ENCODE measurements around the gene GIGYF2. TPM values are rescaled to one million over a fixed set of nuclear protein-coding genes. Genes with fewer than 3 reads are reported as not detected.
"Not testable (repeated sequence)": the region's sequence is repeated elsewhere in the genome, so short reads cannot be mapped to it uniquely, and the experiment has no call there.

Gene GIGYF2
- polyA plus RNA-seq, 3 donors, result 61.6 to 68.9 (median 62.0) TPM

DNA sequence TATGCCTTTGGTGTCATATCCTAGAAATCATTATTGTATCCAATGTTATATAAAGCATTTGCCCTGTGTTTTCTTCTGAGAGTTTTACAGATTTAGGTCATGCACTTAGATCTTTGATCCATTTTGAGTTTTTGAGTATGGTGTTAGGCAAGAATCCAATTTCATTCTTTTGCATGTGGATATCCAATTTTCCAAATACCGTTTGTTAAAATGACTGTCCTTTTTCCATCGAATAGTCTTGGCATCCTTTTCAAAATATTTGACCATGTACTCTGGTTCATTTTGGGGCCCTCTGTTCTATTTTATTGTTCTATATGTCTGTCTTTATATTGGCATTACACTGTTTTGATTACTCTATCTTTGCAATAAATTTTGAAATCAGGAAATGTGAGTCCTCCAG, 103.0 kb downstream of the GIGYF2 start:
- DNase-seq, result no peak

DNA sequence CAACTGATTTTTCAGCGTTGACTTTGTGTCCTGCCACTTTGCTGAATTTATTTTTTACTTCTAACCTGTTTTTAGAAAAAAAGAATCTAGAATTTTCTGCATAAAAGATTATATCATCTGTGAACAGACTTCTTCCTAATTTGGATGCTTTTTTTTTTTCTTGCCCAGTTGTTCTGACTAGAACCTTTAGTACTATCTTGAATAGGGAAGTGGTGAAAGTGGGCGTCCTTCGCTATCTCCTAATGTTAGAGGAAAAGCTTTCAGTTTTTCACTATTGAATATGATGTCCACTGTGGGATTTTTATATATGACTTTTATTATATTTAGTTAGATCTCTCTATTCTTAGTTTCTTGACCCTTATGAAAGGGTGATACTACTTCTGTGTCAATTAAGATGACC, 105.0 kb downstream of the GIGYF2 start:
- DNase-seq, result no peak

- DNase-seq, result no peak
These were observed 112.4 kb downstream of the GIGYF2 start for GRCh38 chr2:232809349-232810124.

- no peak for DNase-seq
These were observed 113.3 kb downstream of the GIGYF2 start for GRCh38 chr2:232810444-232810843.

DNA sequence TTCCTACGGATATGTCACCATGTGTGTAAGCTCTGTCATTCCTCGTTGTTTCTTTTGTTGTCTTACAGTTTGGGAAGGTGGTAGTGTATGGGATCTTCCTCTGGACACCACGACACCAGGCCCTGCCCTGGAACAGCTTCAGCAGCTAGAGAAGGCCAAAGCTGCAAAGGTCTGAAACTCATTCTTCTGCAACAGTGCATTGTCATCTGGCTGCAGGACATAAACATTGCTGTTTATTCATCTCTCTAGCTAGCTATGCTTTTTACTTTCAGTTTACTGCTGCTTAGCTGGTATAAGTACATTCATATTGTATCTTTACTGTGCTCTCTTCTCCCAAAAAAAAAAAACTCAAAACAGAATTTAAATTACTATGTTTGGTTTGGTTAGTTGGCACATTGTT, 118.4 kb downstream of the GIGYF2 start:
- no peak for DNase-seq

GRCh38 chr2:232816657-232817056, 119.5 kb downstream of the GIGYF2 start:
- DNase-seq, result peak; percentile 51

DNA sequence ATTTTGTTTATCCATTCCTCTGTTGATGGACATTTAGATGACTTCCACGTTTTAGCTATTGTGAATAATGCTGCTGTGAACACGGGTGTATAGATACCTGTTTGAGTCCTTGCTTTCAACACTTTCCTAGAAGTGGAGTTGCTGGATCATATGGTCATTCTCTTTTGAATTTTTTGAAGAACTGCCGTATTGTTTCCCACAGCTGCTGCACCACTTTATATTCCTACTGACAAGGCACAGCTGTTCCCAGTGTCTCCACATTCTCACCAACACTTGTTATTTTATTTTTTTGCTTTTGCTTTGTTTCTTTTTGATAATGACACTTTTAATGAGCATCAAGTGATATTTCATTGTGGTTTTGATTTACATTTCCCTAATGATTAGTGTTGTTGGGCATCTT, 120.6 kb downstream of the GIGYF2 start:
- no peak for DNase-seq

GRCh38 chr2:232829988-232830387, 132.9 kb downstream of the GIGYF2 start:
- DNase-seq, result no peak

DNA sequence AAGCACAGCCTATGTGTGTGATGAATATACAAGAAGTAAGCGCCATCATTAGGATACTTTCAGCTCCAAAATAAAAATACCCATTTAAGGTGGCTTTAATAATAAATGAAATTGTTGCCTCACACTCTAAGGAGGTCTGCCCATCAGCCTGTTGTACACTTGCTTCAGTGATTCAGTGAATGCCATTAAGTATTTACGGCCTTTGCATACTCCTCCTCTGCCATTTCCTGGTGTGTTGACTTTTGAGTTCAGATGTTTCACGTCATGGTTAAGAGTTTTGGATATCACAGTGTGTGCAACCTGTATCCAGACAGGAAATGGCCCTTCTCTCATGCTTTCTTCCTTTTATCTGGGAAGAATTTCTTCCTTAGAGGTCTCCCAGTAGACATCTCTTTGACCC, 134.4 kb downstream of the GIGYF2 start:
- DNase-seq, result no peak

DNA sequence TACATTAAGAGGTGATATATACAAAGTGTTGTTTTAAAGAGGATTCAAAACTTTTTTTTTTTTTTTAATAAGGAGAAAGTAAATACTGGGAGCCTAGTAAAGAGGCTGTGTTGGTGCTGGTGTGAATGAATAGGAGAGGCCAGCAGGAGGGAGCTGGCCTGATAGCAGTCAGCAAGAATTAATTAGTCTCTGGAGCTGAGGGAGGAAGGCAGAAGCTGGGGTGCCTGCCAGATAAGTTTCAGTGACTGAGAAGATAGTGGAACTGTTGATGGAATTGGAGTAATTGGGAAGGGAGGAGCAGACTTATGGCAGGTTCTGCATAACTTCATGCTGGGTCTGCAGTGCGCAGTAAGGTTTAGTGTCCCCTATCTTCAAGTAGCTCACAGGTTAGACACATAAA, 136.7 kb downstream of the GIGYF2 start:
- DNase-seq, result no peak

- no peak for DNase-seq
These were observed 138.6 kb downstream of the GIGYF2 start for GRCh38 chr2:232835687-232836208.

DNA sequence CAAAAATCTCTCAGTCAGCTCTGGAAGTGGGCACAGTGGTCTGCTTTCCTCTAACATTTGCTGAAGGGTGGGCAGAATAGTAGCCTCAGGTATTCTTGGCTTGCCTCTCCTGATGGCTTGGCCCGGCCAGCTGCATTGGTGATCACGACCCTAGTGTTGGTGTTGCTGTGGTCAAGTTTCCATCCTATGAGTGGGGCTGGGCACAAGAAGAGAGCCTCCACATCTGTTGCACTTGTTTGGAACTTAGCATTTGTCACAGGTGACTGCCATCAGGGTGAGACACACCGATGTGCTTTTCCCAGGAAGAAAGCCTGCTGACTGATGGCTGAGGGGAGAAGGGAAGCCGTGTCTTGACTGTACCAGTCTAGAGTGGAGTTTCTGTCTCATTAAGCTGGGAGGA, 139.8 kb downstream of the GIGYF2 start:
- DNase-seq, result no peak

DNA sequence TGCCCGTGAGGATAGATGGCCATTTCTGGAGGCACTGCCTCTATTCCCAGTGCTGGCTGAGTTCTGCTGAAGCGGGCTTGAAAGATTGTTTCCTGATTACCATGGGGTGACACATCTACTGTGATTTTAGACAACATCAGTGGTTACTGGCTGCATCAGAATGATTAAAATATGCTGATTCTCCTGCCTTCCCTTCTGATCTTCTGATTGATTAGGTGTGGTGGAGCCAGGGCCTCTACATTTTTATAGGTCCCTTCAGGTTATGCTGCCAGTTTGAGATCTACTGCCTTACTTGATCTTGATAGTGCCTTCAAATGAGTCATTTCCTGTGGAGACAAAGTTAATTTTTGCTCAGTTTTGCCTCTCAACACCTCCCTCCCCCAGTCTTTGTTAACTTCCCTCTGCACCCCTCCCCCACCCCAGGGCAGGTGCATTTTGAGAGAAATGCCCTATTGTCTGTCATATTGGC, 141.3 kb downstream of the GIGYF2 start:
- DNase-seq, result no peak

- no peak for DNase-seq
These were observed 142.4 kb downstream of the GIGYF2 start for GRCh38 chr2:232839411-232840079.

DNA sequence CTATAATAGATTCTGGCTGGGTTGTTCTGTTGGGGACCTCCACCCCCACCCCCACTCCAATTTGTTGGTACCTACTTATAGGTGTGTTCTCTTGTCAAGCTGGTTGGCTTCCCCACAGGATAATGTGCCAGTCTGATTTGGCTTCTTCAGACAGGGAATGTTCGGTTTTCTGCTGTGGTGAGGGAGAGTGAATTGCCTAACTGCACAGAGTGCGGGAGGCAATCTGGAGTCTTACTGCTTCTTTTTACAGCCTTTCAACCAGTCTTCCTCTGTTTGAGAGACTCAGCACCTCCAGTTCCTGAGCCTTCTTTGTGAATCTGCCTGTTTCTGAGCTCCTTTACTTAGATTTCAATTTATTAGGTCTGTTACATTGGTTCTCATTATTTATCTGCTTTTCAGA, 145.6 kb downstream of the GIGYF2 start:
- DNase-seq, result no peak

DNA sequence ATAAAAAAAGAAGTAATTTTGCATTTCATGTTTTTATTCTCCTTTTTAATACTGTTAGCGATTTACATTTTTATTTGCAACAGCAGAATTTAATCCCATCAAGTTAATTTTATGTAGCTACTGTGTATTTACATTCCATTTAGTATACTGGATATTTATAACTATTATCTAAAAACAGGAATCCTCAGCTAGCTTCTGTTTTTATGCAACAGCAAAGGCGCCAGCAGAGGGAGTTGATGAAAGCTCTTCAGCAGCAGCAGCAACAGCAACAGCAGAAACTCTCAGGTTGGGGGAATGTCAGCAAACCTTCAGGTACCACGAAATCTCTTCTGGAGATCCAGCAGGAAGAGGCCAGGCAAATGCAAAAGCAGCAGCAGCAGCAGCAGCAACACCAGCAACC, 146.7 kb downstream of the GIGYF2 start:
- no peak for DNase-seq

GRCh38 chr2:232846055-232846454, 148.9 kb downstream of the GIGYF2 start:
- no peak for DNase-seq

DNA sequence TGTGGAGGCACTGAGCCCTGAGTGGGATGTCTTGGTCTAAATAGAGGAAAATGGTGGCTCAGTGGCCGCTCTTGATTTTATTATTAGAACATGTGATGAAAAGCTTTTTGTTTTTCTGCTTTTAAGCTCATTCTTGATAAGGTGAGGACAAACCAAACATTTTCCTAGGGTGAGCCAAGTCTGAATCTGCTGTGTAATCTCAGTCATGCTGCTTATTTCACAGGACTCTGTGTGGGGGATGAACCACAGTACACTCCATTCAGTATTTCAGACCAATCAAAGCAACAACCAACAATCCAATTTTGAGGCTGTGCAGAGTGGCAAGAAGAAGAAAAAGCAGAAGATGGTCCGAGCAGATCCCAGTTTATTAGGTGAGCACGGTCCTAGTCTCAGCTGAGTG, 152.9 kb downstream of the GIGYF2 start:
- DNase-seq, result no peak

DNA sequence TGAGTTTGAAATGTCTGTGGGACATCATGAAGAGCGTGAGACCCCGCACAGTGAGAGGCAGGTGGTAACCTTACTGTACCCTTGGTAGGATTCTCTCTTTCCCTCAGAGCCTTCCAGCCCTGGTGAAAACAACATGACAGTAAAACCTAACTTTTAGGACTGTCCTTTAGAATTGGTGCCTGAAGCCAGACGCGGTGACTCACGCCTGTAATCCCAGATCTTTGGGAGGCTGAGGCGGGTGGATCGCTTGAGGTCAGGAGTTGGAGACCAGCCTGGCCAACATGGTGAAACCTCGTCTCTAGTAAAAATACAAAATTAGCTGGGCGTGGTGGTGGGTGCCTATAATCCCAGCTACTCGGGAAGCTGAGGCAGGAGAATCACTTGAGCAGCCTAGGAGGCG, 154.9 kb downstream of the GIGYF2 start:
- DNase-seq, result not testable (repeated sequence)

- DNase-seq, result no peak
These were observed 155.5 kb downstream of the GIGYF2 start for GRCh38 chr2:232852676-232853075.

- no peak for DNase-seq
These were observed 157.0 kb downstream of the GIGYF2 start for GRCh38 chr2:232854082-232854481.

DNA sequence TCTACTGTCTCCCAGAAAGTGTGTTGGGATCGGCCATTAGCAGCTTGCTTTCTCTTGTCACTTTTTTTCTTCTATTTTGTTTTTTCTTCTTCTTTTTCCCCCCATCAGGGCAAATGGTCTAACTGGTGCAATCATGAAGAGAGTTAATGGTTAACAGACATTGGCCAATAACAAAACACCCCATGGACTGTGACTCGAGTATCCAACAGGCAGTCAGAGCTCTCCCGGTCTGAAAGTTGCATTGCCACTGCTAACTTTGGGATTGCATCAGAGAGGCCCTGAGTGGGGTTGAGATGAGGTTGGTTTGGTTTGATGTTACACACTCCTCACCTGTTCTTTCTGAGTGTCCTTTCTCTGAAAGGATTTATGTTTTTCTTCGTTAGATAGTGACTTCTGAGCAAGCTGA, 160.0 kb downstream of the GIGYF2 start:
- DNase-seq, result no peak

GRCh38 chr2:232859385-232859916, 162.3 kb downstream of the GIGYF2 start:
- DNase-seq, result no peak

Data from renal pelvis (tissue), 4 donors.